Liver (tissue), 3 donors: ENCODE measurements around the gene TMA16.

Experiments
- JUND ChIP-seq, 2 donors: IDR thresholded peaks; 2 replicates each; pipeline ENCODE4 v1.6.1; 2016; ENCODE audit warnings: antibody characterized with exemption in 2 of 2
- MAX ChIP-seq: IDR thresholded peaks from 2 replicates; pipeline ENCODE4 v1.6.1; 2016; ENCODE audit warnings: antibody characterized with exemption
- RAD21 ChIP-seq, 2 donors: IDR thresholded peaks; 2 replicates each; pipeline ENCODE4 v1.6.1; 2016; ENCODE audit warnings: antibody characterized with exemption in 2 of 2, mild to moderate bottlenecking in 2 of 2
- RXRA ChIP-seq, 2 donors: IDR thresholded peaks; 2 replicates each; pipeline ENCODE4 v1.6.1; 2017 to 2018; ENCODE audit warnings: antibody characterized with exemption in 2 of 2, mild to moderate bottlenecking in 1 of 2
- YY1 ChIP-seq: IDR thresholded peaks from 2 replicates; pipeline ENCODE4 v1.6.1; 2016; ENCODE audit warnings: antibody characterized with exemption, mild to moderate bottlenecking
- TF ChIP-seq, protein P1 (sequence below): IDR thresholded peaks from 2 replicates; pipeline ENCODE4 v1.6.1; 2016; ENCODE audit warnings: antibody characterized with exemption, mild to moderate bottlenecking
- TF ChIP-seq, protein P2 (sequence below): fragments of 150-350 bp; IDR thresholded peaks from 2 replicates; pipeline ENCODE4 v1.5.1; 2017; ENCODE audit warnings: improper control_type of control experiment, low read depth, low read length; ENCODE audit not compliant: missing input control
- donor health status: healthy.
- donor health status: healthy.

GRCh38 chr4:163536091-163536490 lies 41.6 kb downstream of the TMA16 start:
- TF ChIP-seq, protein P1, sequence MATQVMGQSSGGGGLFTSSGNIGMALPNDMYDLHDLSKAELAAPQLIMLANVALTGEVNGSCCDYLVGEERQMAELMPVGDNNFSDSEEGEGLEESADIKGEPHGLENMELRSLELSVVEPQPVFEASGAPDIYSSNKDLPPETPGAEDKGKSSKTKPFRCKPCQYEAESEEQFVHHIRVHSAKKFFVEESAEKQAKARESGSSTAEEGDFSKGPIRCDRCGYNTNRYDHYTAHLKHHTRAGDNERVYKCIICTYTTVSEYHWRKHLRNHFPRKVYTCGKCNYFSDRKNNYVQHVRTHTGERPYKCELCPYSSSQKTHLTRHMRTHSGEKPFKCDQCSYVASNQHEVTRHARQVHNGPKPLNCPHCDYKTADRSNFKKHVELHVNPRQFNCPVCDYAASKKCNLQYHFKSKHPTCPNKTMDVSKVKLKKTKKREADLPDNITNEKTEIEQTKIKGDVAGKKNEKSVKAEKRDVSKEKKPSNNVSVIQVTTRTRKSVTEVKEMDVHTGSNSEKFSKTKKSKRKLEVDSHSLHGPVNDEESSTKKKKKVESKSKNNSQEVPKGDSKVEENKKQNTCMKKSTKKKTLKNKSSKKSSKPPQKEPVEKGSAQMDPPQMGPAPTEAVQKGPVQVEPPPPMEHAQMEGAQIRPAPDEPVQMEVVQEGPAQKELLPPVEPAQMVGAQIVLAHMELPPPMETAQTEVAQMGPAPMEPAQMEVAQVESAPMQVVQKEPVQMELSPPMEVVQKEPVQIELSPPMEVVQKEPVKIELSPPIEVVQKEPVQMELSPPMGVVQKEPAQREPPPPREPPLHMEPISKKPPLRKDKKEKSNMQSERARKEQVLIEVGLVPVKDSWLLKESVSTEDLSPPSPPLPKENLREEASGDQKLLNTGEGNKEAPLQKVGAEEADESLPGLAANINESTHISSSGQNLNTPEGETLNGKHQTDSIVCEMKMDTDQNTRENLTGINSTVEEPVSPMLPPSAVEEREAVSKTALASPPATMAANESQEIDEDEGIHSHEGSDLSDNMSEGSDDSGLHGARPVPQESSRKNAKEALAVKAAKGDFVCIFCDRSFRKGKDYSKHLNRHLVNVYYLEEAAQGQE, result no peak
- TF ChIP-seq RAD21 (IDR thresholded peaks at IDR 0.05) (no peak), MAX (no peak), YY1 (no peak), JUND (IDR thresholded peaks at IDR 0.05) (no peak), RXRA (IDR thresholded peaks at IDR 0.05) (no peak)
- TF ChIP-seq, protein P2, sequence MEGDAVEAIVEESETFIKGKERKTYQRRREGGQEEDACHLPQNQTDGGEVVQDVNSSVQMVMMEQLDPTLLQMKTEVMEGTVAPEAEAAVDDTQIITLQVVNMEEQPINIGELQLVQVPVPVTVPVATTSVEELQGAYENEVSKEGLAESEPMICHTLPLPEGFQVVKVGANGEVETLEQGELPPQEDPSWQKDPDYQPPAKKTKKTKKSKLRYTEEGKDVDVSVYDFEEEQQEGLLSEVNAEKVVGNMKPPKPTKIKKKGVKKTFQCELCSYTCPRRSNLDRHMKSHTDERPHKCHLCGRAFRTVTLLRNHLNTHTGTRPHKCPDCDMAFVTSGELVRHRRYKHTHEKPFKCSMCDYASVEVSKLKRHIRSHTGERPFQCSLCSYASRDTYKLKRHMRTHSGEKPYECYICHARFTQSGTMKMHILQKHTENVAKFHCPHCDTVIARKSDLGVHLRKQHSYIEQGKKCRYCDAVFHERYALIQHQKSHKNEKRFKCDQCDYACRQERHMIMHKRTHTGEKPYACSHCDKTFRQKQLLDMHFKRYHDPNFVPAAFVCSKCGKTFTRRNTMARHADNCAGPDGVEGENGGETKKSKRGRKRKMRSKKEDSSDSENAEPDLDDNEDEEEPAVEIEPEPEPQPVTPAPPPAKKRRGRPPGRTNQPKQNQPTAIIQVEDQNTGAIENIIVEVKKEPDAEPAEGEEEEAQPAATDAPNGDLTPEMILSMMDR, result no peak
